Spleen (tissue), 11 donors: ENCODE data around the gene ANKRD13A. TPM values are rescaled to one million over a fixed set of nuclear protein-coding genes. Genes with fewer than 3 reads are reported as not detected.
"Not testable (repeated sequence)": the region's sequence is repeated elsewhere in the genome, so short reads cannot be mapped to it uniquely, and the experiment has no call there.

ENCODE experiments used
- DNase-seq: peaks from one replicate; pipeline ENCODE4 v3.0.0-alpha.2; 2020
- H3K27ac ChIP-seq, 8 donors: fragments of 200-600 bp; sonication (generic) in 7 of 8; 1 replicate in 4 of 8; 2 replicates in 4 of 8; pipeline versions ENCODE4 v1.5.0 to v1.8.0; 2016 to 2021; ENCODE audit warnings: inconsistent platforms in 4 of 8, mild to moderate bottlenecking in 4 of 8, moderate library complexity in 1 of 8
- H3K27me3 ChIP-seq, 7 donors: fragments of 200-600 bp; sonication (generic) in 6 of 7; replicated peaks in 1 of 7; 1 replicate in 4 of 7; 2 replicates in 3 of 7; pipeline versions ENCODE4 v1.5.0 to v1.8.0; 2016 to 2021; ENCODE audit warnings: inconsistent platforms in 3 of 7, mild to moderate bottlenecking in 1 of 7
- H3K36me3 ChIP-seq, 6 donors: fragments of 200-600 bp; sonication (generic) in 5 of 6; 1 replicate in 4 of 6; 2 replicates in 2 of 6; pipeline versions ENCODE4 v1.5.0 to v1.8.0; 2016 to 2021; ENCODE audit warnings: inconsistent platforms in 2 of 6
- H3K4me1 ChIP-seq, 6 donors: fragments of 200-600 bp; sonication (generic) in 5 of 6; 1 replicate in 3 of 6; 2 replicates in 3 of 6; pipeline versions ENCODE4 v1.5.0 to v1.8.0; 2016 to 2021; ENCODE audit warnings: inconsistent platforms in 3 of 6
- H3K4me3 ChIP-seq, 8 donors: fragments of 200-600 bp; sonication (generic) in 7 of 8; 1 replicate in 4 of 8; 2 replicates in 4 of 8; pipeline versions ENCODE4 v1.5.0 to v1.8.0; 2016 to 2021; ENCODE audit warnings: inconsistent platforms in 4 of 8, mild to moderate bottlenecking in 4 of 8, moderate library complexity in 2 of 8
- H3K9me3 ChIP-seq, 8 donors: fragments of 200-600 bp; sonication (generic) in 7 of 8; 1 replicate in 4 of 8; 2 replicates in 4 of 8; pipeline versions ENCODE4 v1.5.0 to v1.8.0; 2016 to 2021; ENCODE audit warnings: inconsistent platforms in 4 of 8
- POLR2A ChIP-seq, 3 donors: fragments of 450-650 bp; IDR thresholded peaks; one replicate each; pipeline ENCODE4 v1.5.1; 2017; ENCODE audit warnings: antibody characterized with exemption in 3 of 3, mild to moderate bottlenecking in 1 of 3
- POLR2AphosphoS5 ChIP-seq, 3 donors: sonication (generic); formaldehyde crosslinking; IDR thresholded peaks; one replicate each; pipeline ENCODE4 v1.5.1; 2017; ENCODE audit warnings: antibody characterized with exemption in 3 of 3
- WGBS, 5 donors: extraction: QIAGEN DNeasy Blood & Tissue Kit in 3 of 5; methylation state at CpG; one replicate each; pipeline versions ENCODE4 v1.1.5 to v1.1.7; 2013 to 2018; 5-methylcytosine and 5-hydroxymethylcytosine counted together
- intact Hi-C: fragments of 100-400 bp; cut with DNase I; formaldehyde crosslinking; loops from one replicate; pipeline ENCODE4 v1.15.0; 2023; ENCODE audit warnings: low total_unique reads
- polyA plus RNA-seq, 3 donors: library from polyadenylated mRNA; stranded (reverse); fragments of 200-250 nt; gene quantifications; one replicate each; pipeline ENCODE4 v1.2.1, GENCODE V29; 2013
- total RNA-seq, 7 donors: library from RNA; depleted of rRNA in 3 of 7; stranded (reverse); fragments of >200 nt in 3 of 7; fragmentation: NEBNext Ultra II Directional in 4 of 7; extraction: Animal tissue kit (Norgen Biotek cat#: 25700) in 4 of 7; gene quantifications; one replicate each; pipeline versions ENCODE4 v1.1.0 to v1.2.1, GENCODE V29; 2016 to 2021
- TF ChIP-seq, protein P1 (sequence below), 11 experiments: fragments of 200-600 bp in 7 of 11; fragments of 450-650 bp in 4 of 11; sonication (generic) in 4 of 11; IDR thresholded peaks in 8 of 11; conservative IDR thresholded peaks in 3 of 11; 1 replicate in 7 of 11; 2 replicates in 4 of 11; pipeline versions ENCODE4 v1.4.0 to v1.8.0; 2016 to 2021; ENCODE audit warnings: antibody characterized with exemption in 11 of 11, inconsistent platforms in 4 of 11, mild to moderate bottlenecking in 1 of 11
- donor health status: healthy with polysubstance abuse.
- donor health status: DM: no; HTN: no; CAD: no; lungs with moderate emphysema.
- donor health status: DM: no; HTN: no; CAD: no.
- donor health status: Bipolar disorder and iron deficiency.
- donor health status: healthy.
- donor health status: DM: no; HTN: no; CAD: no.
- donor health status: DM: yes; HTN: yes; CAD: no.

ANKRD13A gene
- total and polyA plus RNA-seq, 10 donors: 32.9 to 134 (median 93.7) TPM

DNA sequence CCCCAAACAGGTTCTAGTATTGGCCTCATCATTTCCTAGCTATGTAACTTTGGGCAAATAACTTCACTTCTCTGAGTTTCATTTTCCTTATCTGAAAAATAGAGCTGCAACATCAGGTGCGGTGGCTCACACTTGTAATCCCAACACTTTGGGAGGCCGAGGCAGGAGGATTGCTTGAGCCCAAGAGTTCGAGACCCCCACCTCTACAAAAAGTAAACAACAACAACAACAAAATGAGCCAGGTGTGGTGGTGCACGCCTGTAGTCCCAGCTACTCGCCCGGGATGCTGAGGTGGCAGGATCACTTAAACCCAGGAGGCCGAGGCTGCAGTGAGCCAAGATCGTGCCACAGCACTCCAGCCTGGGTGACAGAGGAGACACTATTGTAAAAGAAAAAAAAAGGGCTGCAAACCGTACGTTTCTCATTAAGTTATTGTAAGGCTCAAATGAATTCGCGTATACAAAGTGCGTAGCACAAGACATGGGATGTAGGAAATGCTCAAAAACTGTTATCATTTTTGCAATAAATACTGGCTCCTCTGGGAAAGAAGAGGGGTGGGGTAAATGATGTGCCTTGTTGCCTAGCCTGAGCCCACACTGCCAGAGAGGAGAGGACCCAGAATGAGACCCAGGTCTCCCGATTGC, 48.2 kb downstream of the ANKRD13A start:
- H3K9me3 ChIP-seq: no peaks in the 10 kb centered on the region
- DNase-seq: no peak
- H3K27ac ChIP-seq: peak overlapping the region in 7 of 8 donors; percentile 76 to 93 (median 87)
- TF ChIP-seq POLR2A (IDR thresholded peaks at IDR 0.05): no peak
- TF ChIP-seq POLR2AphosphoS5 (IDR thresholded peaks at IDR 0.05): no peak
- TF ChIP-seq, protein P1, sequence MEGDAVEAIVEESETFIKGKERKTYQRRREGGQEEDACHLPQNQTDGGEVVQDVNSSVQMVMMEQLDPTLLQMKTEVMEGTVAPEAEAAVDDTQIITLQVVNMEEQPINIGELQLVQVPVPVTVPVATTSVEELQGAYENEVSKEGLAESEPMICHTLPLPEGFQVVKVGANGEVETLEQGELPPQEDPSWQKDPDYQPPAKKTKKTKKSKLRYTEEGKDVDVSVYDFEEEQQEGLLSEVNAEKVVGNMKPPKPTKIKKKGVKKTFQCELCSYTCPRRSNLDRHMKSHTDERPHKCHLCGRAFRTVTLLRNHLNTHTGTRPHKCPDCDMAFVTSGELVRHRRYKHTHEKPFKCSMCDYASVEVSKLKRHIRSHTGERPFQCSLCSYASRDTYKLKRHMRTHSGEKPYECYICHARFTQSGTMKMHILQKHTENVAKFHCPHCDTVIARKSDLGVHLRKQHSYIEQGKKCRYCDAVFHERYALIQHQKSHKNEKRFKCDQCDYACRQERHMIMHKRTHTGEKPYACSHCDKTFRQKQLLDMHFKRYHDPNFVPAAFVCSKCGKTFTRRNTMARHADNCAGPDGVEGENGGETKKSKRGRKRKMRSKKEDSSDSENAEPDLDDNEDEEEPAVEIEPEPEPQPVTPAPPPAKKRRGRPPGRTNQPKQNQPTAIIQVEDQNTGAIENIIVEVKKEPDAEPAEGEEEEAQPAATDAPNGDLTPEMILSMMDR (IDR thresholded peaks at IDR 0.05 in 8 of 11, conservative IDR thresholded peaks at IDR 0.05 in 3 of 11): no peak
- 74 to 80% (median 77%) methylated on average over 14 of the region's 14 CpGs for WGBS, 5 donors
- peaks cover 0 to 20% (median 3%) of the 10 kb centered on the region in 6 donors for H3K36me3 ChIP-seq
- H3K4me1 ChIP-seq: peaks cover 21 to 77% (median 44%) of the 10 kb centered on the region in 6 donors
- H3K4me3 ChIP-seq: peak overlapping the region; percentile 72 to 98 (median 84)
- H3K27me3 ChIP-seq: no peaks in the 10 kb centered on the region
- intact Hi-C loops: no loop called here

DNA sequence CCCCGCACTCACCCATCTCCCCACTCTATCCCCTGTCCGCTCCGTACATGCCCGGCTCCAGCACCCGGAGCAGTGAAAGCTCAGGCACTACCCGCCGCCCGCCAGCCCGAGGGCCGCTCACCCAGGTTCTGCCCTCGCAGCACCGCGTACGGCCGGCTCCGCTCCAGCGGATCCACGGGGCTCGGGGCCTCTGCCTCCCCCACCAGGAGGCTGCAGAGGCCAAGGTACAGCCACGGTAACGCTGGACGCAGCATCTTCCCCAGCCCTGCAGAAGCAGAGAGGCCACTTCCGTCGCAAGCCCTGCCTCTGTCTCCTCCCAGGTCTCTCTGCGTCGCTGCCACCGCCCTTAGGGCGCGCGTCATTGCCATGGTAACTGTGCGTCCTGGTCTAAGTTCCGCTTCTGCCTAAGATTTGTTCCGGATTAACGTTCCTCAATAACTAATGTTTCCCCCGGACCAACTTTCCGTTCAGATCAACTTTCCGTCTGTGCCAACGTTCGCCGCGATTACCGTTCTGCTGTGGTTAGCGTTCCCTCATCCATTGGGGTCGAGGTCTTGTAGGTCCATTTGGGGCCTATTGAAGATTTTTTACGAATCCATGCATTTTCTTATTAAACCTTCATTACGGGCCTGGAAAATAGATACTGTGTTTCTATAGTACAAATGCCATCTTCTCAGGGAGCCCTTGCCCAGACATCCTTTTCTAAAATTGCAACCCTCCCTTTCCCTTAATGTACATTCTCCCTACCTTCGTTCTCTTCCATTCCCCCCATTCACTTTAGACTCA, 49.2 kb downstream of the ANKRD13A start, which contains the start of gene C12orf76:
Gene C12orf76 (minus strand): TSS at position 281 of the 786 bp plus-strand sequence. CDS start 27 bp downstream, at position 254.
- intact Hi-C loops: no loop called here
- H3K9me3 ChIP-seq: no peaks in the 10 kb centered on the region
- WGBS, 5 donors: 1 to 2% (median 2%) methylated on average over 46 to 47 of the region's 47 CpGs
- DNase-seq: peak; percentile 99
- H3K27ac ChIP-seq: peak within 1 kb of the TSS; percentile 76 to 93 (median 86)
- H3K27me3 ChIP-seq: no peaks in the 10 kb centered on the region
- H3K4me1 ChIP-seq: peaks cover 16 to 67% (median 35%) of the 10 kb centered on the region in 6 donors
- peaks cover 0 to 15% (median 3%) of the 10 kb centered on the region in 6 donors for H3K36me3 ChIP-seq
- peak within 1 kb of the TSS; percentile 72 to 98 (median 84) for H3K4me3 ChIP-seq
- TF ChIP-seq, protein P1 (IDR thresholded peaks at IDR 0.05 in 8 of 11, conservative IDR thresholded peaks at IDR 0.05 in 3 of 11): peak in 3 of 11 experiments; percentile 8 to 40 (median 20)
- peak; percentile 91 to 93 (median 92) for TF ChIP-seq POLR2AphosphoS5 (IDR thresholded peaks at IDR 0.05)
- peak in 2 of 3 donors; percentile 11 to 23 for TF ChIP-seq POLR2A (IDR thresholded peaks at IDR 0.05)

DNA sequence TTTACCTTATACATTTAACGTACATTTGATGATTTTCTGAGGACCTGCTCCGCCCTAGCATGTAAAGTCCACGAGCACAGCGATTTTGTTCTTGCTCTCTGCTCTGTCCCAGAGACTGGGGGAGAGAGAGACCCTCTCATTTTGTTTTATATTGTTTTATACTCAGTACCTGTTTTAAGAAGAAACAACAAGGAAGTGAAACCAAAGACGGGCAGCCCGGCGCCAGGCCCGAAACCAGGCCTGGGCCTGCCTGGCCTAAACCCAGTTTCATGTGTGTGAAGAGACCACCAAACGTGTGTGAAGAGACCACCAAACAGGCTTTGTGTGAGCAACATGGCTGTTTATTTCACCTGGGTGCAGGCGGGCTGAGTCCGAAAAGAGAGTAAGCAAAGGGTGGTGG, 49.8 kb downstream of the ANKRD13A start:
- H3K36me3 ChIP-seq, H3K9me3 ChIP-seq, H3K27me3 ChIP-seq, intact Hi-C loops: not testable (repeated sequence)
- 74 to 81% (median 80%) methylated on average over 11 of the region's 11 CpGs for WGBS, 5 donors
- Histone ChIP-seq H3K4me3 (peak overlapping the region; percentile 72 to 98 (median 84)), H3K4me1 (peaks cover 14 to 62% (median 31%) of the 10 kb centered on the region in 6 donors), H3K27ac (peak overlapping the region; percentile 76 to 93 (median 86))
- DNase-seq: peak; percentile 87

DNA sequence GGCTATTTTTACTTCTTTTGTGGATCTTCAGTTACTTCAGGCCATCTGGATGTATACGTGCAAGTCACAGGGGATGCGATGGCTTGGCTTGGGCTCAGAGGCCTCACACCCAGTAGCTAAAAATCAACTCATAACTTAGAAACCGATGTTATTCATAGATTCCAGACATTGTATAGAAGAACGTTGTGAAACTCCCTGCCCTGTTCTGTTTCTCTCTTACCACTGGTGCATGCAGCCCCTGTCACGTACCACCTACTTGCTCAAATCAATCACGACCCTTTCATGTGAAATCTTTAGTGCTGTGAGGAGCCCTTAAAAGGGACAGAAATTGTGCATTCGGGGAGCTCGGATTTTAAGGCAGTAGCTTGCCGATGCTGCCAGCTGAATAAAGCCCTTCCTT, 50.4 kb downstream of the ANKRD13A start:
- DNase-seq, H3K36me3 ChIP-seq, intact Hi-C loops, H3K9me3 ChIP-seq, H3K27me3 ChIP-seq, H3K4me3 ChIP-seq: not testable (repeated sequence)
- 86 to 94% (median 87%) methylated on average over 9 of the region's 9 CpGs for WGBS, 5 donors
- H3K4me1 ChIP-seq: peaks cover 14 to 57% (median 31%) of the 10 kb centered on the region in 6 donors
- H3K27ac ChIP-seq: peak overlapping the region in 5 of 8 donors; percentile 76 to 93 (median 87)

DNA sequence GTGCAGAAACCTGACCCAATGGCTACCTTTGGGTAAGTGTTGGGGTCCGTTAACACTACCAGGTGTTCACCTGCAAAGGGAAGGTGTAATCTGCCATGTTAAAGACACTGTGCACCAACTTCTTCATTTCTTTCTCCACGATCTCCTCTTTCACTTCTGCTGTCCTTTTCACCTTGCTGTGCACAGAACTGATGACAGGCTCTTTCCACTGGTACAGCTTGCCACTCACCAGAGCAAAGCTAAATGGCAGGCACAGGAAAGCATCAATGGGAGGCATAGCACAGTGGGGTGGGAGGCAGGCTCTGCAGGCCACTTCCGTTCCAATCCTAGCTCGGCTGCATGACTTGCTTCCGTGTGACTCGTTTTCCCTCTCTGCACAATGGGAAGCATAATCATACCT, 51.7 kb downstream of the ANKRD13A start:
- Histone ChIP-seq H3K36me3 (no peaks in the 10 kb centered on the region), H3K27me3 (no peaks in the 10 kb centered on the region), H3K4me1 (peaks cover 14 to 44% (median 29%) of the 10 kb centered on the region in 6 donors), H3K9me3 (no peaks in the 10 kb centered on the region), H3K4me3 (no peak overlapping the region), H3K27ac (no peak overlapping the region)
- intact Hi-C loops: no loop called here
- TF ChIP-seq, protein P1 (IDR thresholded peaks at IDR 0.05 in 8 of 11, conservative IDR thresholded peaks at IDR 0.05 in 3 of 11): no peak
- TF ChIP-seq POLR2AphosphoS5 (IDR thresholded peaks at IDR 0.05) (no peak), POLR2A (IDR thresholded peaks at IDR 0.05) (no peak)
- DNase-seq: no peak
- 77 to 87% (median 79%) methylated on average over 6 of the region's 6 CpGs for WGBS, 5 donors

DNA sequence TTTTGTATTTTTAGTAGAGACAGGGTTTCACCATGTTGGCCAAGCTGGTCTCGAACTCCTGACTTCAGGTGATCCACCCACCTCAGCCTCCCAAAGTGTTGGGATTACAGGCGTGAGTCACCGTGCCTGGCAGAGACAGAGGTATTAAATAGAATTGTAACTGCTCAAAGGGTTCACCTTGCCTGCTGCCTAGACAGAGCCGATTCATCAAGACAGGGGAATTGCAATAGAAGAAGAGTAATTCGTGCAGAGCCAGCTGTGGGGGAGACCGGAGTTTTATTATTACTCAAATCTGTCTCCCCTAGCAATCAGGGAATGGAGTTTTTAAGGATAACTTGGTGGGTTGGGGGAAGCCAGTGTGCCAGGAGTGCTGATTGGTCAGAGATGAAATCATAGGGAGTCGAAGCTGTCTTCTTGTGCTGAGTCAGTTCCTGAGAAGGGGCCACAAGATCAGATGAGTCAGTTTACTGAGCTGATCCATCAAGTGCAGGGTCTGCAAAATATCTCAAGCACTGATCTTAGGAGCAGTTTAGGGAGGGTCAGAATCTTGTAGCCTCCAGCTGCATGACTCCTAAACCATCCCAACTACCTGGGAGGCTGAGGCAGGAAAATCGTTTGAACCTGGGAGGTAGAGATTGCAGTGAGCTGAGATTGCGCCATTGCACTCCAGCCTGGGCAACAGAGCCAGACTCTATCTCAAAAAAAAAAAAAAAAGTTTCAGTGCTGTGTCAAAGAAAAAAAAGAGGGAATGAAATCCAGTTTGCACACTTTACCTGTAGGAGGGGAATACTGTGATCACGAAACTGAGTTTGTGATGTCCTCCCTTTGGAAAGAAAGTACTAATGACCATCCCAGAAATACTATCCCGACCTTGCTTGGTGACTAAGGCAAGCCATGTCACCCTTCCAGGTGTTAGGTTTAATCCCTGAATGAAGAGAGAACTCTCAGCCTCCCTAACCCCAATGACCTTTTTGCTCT, 56.4 kb downstream of the ANKRD13A start:
- DNase-seq, H3K27me3 ChIP-seq, H3K4me3 ChIP-seq, H3K27ac ChIP-seq, H3K36me3 ChIP-seq, H3K4me1 ChIP-seq, intact Hi-C loops, H3K9me3 ChIP-seq: not testable (repeated sequence)
- WGBS, 5 donors: 66 to 79% (median 71%) methylated on average over 11 of the region's 11 CpGs
